ENCODE measurements around the gene POTEB3.
"Not testable (repeated sequence)": the region's sequence is repeated elsewhere in the genome, so short reads cannot be mapped to it uniquely, and the experiment has no call there.

DNA sequence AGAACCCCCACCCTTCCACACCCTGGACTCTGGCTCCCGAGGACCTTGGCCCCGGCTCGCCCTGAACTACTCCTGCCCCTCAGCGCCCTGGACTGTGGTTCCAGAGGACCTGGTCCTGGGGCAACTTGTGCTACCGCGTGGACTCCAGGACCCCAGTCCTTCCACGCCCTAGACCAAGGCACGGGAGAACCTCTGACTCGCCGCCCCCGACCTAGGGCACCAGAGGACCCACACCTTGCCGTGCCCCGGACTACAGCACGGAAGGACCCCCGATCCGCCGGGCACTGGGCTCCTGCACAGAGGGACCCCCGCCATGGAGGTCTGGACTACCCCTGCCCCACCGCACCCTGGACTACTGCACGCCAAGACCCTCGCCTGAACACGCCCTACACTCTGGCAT lies 71.7 kb downstream of the POTEB3 start:
- TF ChIP-seq, protein P1, sequence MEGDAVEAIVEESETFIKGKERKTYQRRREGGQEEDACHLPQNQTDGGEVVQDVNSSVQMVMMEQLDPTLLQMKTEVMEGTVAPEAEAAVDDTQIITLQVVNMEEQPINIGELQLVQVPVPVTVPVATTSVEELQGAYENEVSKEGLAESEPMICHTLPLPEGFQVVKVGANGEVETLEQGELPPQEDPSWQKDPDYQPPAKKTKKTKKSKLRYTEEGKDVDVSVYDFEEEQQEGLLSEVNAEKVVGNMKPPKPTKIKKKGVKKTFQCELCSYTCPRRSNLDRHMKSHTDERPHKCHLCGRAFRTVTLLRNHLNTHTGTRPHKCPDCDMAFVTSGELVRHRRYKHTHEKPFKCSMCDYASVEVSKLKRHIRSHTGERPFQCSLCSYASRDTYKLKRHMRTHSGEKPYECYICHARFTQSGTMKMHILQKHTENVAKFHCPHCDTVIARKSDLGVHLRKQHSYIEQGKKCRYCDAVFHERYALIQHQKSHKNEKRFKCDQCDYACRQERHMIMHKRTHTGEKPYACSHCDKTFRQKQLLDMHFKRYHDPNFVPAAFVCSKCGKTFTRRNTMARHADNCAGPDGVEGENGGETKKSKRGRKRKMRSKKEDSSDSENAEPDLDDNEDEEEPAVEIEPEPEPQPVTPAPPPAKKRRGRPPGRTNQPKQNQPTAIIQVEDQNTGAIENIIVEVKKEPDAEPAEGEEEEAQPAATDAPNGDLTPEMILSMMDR (IDR thresholded peaks at IDR 0.05) = not testable (repeated sequence)
- not testable (repeated sequence) for TF ChIP-seq POLR2A (IDR thresholded peaks at IDR 0.05)
